HepG2 (cell line): ENCODE results near the gene CACTIN. TPM values are rescaled to one million over a fixed set of nuclear protein-coding genes. Genes with fewer than 3 reads are reported as not detected.

Source experiments
- CENPBD1 ChIP-seq: sonication (generic); formaldehyde crosslinking; IDR thresholded peaks from 2 replicates; pipeline ENCODE4 v1.8.0; 2022; ENCODE audit warnings: missing genetic modification reagents, low read depth, mild to moderate bottlenecking, borderline replicate concordance
- CREBL2 ChIP-seq: sonication (generic); formaldehyde crosslinking; IDR thresholded peaks from 2 replicates; pipeline ENCODE4 v1.8.1; 2023; ENCODE audit warnings: missing genetic modification reagents, mild to moderate bottlenecking, borderline replicate concordance
- DZIP1 ChIP-seq: sonication (generic); formaldehyde crosslinking; IDR thresholded peaks from 2 replicates; pipeline ENCODE4 v1.5.0; 2020; ENCODE audit warnings: mild to moderate bottlenecking, missing genetic modification reagents
- ETV5 ChIP-seq: IDR thresholded peaks from 2 replicates; pipeline ENCODE4 v1.6.1; 2018; ENCODE audit warnings: missing biosample characterization, missing genetic modification reagents, inconsistent platforms, borderline replicate concordance
- FOXP4 ChIP-seq: sonication (generic); formaldehyde crosslinking; IDR thresholded peaks from 2 replicates; pipeline ENCODE4 v1.4.0; 2020; ENCODE audit warnings: missing genetic modification reagents
- HDAC6 ChIP-seq: fragments of 200-600 bp; sonication (generic); IDR thresholded peaks from 2 replicates; pipeline ENCODE4 v1.7.0; 2017; ENCODE audit warnings: mild to moderate bottlenecking, antibody characterized with exemption, low read length, low read depth
- HOXA3 ChIP-seq: sonication (generic); formaldehyde crosslinking; IDR thresholded peaks from 2 replicates; pipeline ENCODE4 v1.5.0; 2020; ENCODE audit warnings: missing genetic modification reagents
- KDM3A ChIP-seq: IDR thresholded peaks from 2 replicates; pipeline ENCODE4 v1.6.1; 2018; ENCODE audit warnings: low read depth, missing compliant biosample characterization
- KMT2B ChIP-seq: IDR thresholded peaks from 2 replicates; pipeline ENCODE4 v1.6.1; 2016; ENCODE audit warnings: missing genetic modification reagents, missing compliant biosample characterization
- MBNL3 ChIP-seq: fragments of 250-450 bp; sonication (Bioruptor Pico); conservative IDR thresholded peaks from 2 replicates; pipeline ENCODE4 v1.8.0; 2022; ENCODE audit warnings: mild to moderate bottlenecking, inconsistent platforms
- MXI1 ChIP-seq: IDR thresholded peaks from 3 replicates; pipeline ENCODE4 v1.6.1; 2012; ENCODE audit warnings: low read depth, low read length, inconsistent platforms, borderline replicate concordance
- NCOA2 ChIP-seq: sonication (generic); formaldehyde crosslinking; IDR thresholded peaks from 2 replicates; pipeline ENCODE4 v1.8.0; 2022; ENCODE audit warnings: inconsistent platforms
- NFIC ChIP-seq: IDR thresholded peaks from 2 replicates; pipeline ENCODE4 v1.6.1; 2012; ENCODE audit warnings: mild to moderate bottlenecking, low read length, inconsistent platforms
- RELA ChIP-seq: sonication (generic); formaldehyde crosslinking; IDR thresholded peaks from 2 replicates; pipeline ENCODE4 v1.4.0; 2020; ENCODE audit warnings: missing genetic modification reagents
- SETDB1 ChIP-seq: sonication (generic); formaldehyde crosslinking; IDR thresholded peaks from 2 replicates; pipeline ENCODE4 v1.5.1; 2020; ENCODE audit warnings: missing genetic modification reagents, mild to moderate bottlenecking, borderline replicate concordance
- SNRNP70 ChIP-seq: fragments of 200-400 bp; formaldehyde crosslinking; IDR thresholded peaks from 2 replicates; pipeline ENCODE4 v1.6.1; 2017; ENCODE audit warnings: mild to moderate bottlenecking, low read depth, low read length, moderate library complexity
- SPEN ChIP-seq: sonication (generic); formaldehyde crosslinking; IDR thresholded peaks from 2 replicates; pipeline ENCODE4 v1.5.1; 2020; ENCODE audit warnings: low read depth, mild to moderate bottlenecking, missing genetic modification reagents
- U2AF2 ChIP-seq: fragments of 200-400 bp; formaldehyde crosslinking; IDR thresholded peaks from 2 replicates; pipeline ENCODE4 v1.6.1; 2017; ENCODE audit warnings: low read depth, mild to moderate bottlenecking, low read length
- UBTF ChIP-seq: sonication (generic); formaldehyde crosslinking; IDR thresholded peaks from 2 replicates; pipeline ENCODE4 v1.4.0; 2020; ENCODE audit warnings: mild to moderate bottlenecking, missing genetic modification reagents
- YEATS2 ChIP-seq: sonication (generic); formaldehyde crosslinking; IDR thresholded peaks from 2 replicates; pipeline ENCODE4 v1.4.0; 2020; ENCODE audit warnings: missing genetic modification reagents, borderline replicate concordance
- ZNF552 ChIP-seq: sonication (generic); formaldehyde crosslinking; IDR thresholded peaks from 2 replicates; pipeline ENCODE4 v1.9.0; 2022; ENCODE audit warnings: missing genetic modification reagents, mild to moderate bottlenecking, borderline replicate concordance
- ZNF614 ChIP-seq: IDR thresholded peaks from 2 replicates; pipeline ENCODE4 v1.6.1; 2018; ENCODE audit warnings: missing biosample characterization, missing genetic modification reagents, inconsistent platforms, borderline replicate concordance
- ZNF850 ChIP-seq: sonication (generic); formaldehyde crosslinking; conservative IDR thresholded peaks from 2 replicates; pipeline ENCODE4 v1.9.0; 2021; ENCODE audit warnings: mild to moderate bottlenecking, missing genetic modification reagents
- polyA plus RNA-seq, 8 experiments: library from polyadenylated mRNA; depleted of rRNA in 3 of 8; stranded (reverse) in 7 of 8; unstranded in 1 of 8; fragments of >200 nt; fragmentation: Illumina TruSeq in 4 of 8; extraction: Trizol in 4 of 8; gene quantifications; 2 replicates each; pipeline versions ENCODE4 v1.2.1 to v1.2.3, GENCODE V29; 2011 to 2016; ENCODE audit warnings: low read depth in 4 of 8, missing spikeins in 1 of 8, mixed read lengths in 1 of 8; ENCODE audit not compliant: insufficient read depth in 1 of 8
- total RNA-seq, 5 experiments: library from RNA; depleted of rRNA; stranded (reverse); fragments of >200 nt; fragmentation: Illumina TruSeq; extraction: Trizol; gene quantifications; 2 replicates each; pipeline ENCODE4 v1.2.3, GENCODE V29; 2016; ENCODE audit warnings: low read depth in 1 of 5

The CACTIN gene
- total and polyA plus RNA-seq, 2 of the 13 experiments (the other 11 are each of a cell fraction or from before 2014, with no cell fraction given), result 10.0 to 16.6 TPM

- TF ChIP-seq KMT2B (CRISPR knock-in tag), result no peak
- TF ChIP-seq UBTF (CRISPR knock-in tag), result no peak
- TF ChIP-seq ZNF552 (CRISPR knock-in tag), result no peak
- TF ChIP-seq CENPBD1, result no peak
- no peak for TF ChIP-seq CREBL2 (CRISPR knock-in tag)
- no peak for TF ChIP-seq SETDB1 (CRISPR knock-in tag)
- no peak; the same call in 1 of the 2 replicates for TF ChIP-seq FOXP4 (CRISPR knock-in tag)
- no peak for TF ChIP-seq SNRNP70
- no peak for TF ChIP-seq MBNL3 (CRISPR knock-in tag)
- no peak for TF ChIP-seq RELA
- TF ChIP-seq YEATS2, result peak; percentile 84; the same call in 1 of the 2 replicates
- TF ChIP-seq HDAC6, result no peak
- no peak for TF ChIP-seq NFIC
- peak; percentile 52; the same call in 1 of the 2 replicates for TF ChIP-seq ETV5 (CRISPR knock-in tag)
- TF ChIP-seq SPEN (CRISPR knock-in tag), result peak; percentile 31; the same call in 1 of the 2 replicates
- TF ChIP-seq KDM3A, result no peak
- TF ChIP-seq MXI1, result peak; percentile 92; the same call in 1 of the 3 replicates
- no peak for TF ChIP-seq ZNF850 (CRISPR knock-in tag)
- peak; percentile 22; the same call in 1 of the 2 replicates for TF ChIP-seq HOXA3 (CRISPR knock-in tag)
- TF ChIP-seq U2AF2, result peak; percentile 88
- TF ChIP-seq NCOA2 (CRISPR knock-in tag), result no peak
- no peak for TF ChIP-seq DZIP1
- TF ChIP-seq ZNF614, result no peak
Measured at GRCh38 chr19:3572132-3572854, 54.3 kb downstream of the CACTIN start (continued).
